Tibial artery (tissue), 4 donors: ENCODE results near the gene DNAJB1.
"Not testable (repeated sequence)": the region's sequence is repeated elsewhere in the genome, so short reads cannot be mapped to it uniquely, and the experiment has no call there.

Experiments
- DNase-seq, 2 donors: peaks; one replicate each; pipeline ENCODE4 v3.0.0-alpha.2; 2019
- H3K27ac ChIP-seq, 2 donors: fragments of 200-600 bp; sonication (generic) in 1 of 2; 1 replicate in 1 of 2; 2 replicates in 1 of 2; pipeline ENCODE4 v1.5.1; 2018 to 2019; ENCODE audit warnings: mild to moderate bottlenecking in 1 of 2
- H3K27me3 ChIP-seq, 2 donors: fragments of 200-600 bp; sonication (generic) in 1 of 2; one replicate each; pipeline versions ENCODE4 v1.5.1 to v1.6.0; 2016 to 2019
- H3K36me3 ChIP-seq, 3 donors: fragments of 200-600 bp; sonication (generic) in 2 of 3; one replicate each; pipeline ENCODE4 v1.5.1; 2016 to 2019; ENCODE audit warnings: mild to moderate bottlenecking in 2 of 3
- H3K4me1 ChIP-seq, 4 donors: fragments of 200-600 bp; sonication (generic) in 2 of 4; 1 replicate in 3 of 4; 2 replicates in 1 of 4; pipeline ENCODE4 v1.5.1; 2016 to 2019
- H3K4me3 ChIP-seq, 2 donors: fragments of 200-600 bp; sonication (generic) in 1 of 2; 1 replicate in 1 of 2; 2 replicates in 1 of 2; pipeline ENCODE4 v1.5.1; 2018 to 2019; ENCODE audit warnings: mild to moderate bottlenecking in 2 of 2
- H3K9me3 ChIP-seq, 3 donors: fragments of 200-600 bp; sonication (generic) in 1 of 3; one replicate each; pipeline ENCODE4 v1.5.1; 2016 to 2019
- CTCF ChIP-seq, 2 experiments: fragments of 200-600 bp in 1 of 2; fragments of 450-650 bp in 1 of 2; IDR thresholded peaks; one replicate each; pipeline ENCODE4 v1.5.1; 2017 to 2019; ENCODE audit warnings: antibody characterized with exemption in 2 of 2, mild to moderate bottlenecking in 1 of 2, moderate library complexity in 1 of 2
- intact Hi-C: fragments of 100-400 bp; cut with DNase I; formaldehyde crosslinking; loops from one replicate; pipeline ENCODE4 v1.15.0; 2023; ENCODE audit warnings: low total_unique reads

Gene DNAJB1

GRCh38 chr19:14545716-14546082 is 27.5 kb upstream of the DNAJB1 start:
- intact Hi-C loops: no loop called here
- Histone ChIP-seq H3K4me1 (peaks cover 0 to 25% (median 5%) of the 10 kb centered on the region in 4 donors), H3K4me3 (no peak overlapping the region), H3K27me3 (no peaks in the 10 kb centered on the region), H3K27ac (no peak overlapping the region), H3K9me3 (no peaks in the 10 kb centered on the region), H3K36me3 (peaks cover 4 to 17% (median 8%) of the 10 kb centered on the region in 3 donors)
- no peak for TF ChIP-seq CTCF (IDR thresholded peaks at IDR 0.05)
- DNase-seq: no peak

- H3K27ac ChIP-seq: no peak overlapping the region
- peaks cover 0 to 20% (median 5%) of the 10 kb centered on the region in 4 donors for H3K4me1 ChIP-seq
- H3K4me3 ChIP-seq: no peak overlapping the region
- peaks cover 4 to 17% (median 8%) of the 10 kb centered on the region in 3 donors for H3K36me3 ChIP-seq
- no peaks in the 10 kb centered on the region for H3K9me3 ChIP-seq
- intact Hi-C loops: no loop called here
- no peak for DNase-seq
- H3K27me3 ChIP-seq: no peaks in the 10 kb centered on the region
- TF ChIP-seq CTCF (IDR thresholded peaks at IDR 0.05): no peak
Observed at GRCh38 chr19:14544977-14545715, 26.9 kb upstream of the DNAJB1 start.

- H3K36me3 ChIP-seq: peaks cover 0 to 8% (median 0%) of the 10 kb centered on the region in 3 donors
- no peak for DNase-seq
- H3K4me3 ChIP-seq: no peak overlapping the region
- no peaks in the 10 kb centered on the region for H3K27me3 ChIP-seq
- intact Hi-C loops: no loop called here
- TF ChIP-seq CTCF (IDR thresholded peaks at IDR 0.05): no peak
- H3K9me3 ChIP-seq: no peaks in the 10 kb centered on the region
- peaks cover 0 to 19% (median 5%) of the 10 kb centered on the region in 4 donors for H3K4me1 ChIP-seq
- no peak overlapping the region for H3K27ac ChIP-seq
Observed at GRCh38 chr19:14544047-14544446, 25.9 kb upstream of the DNAJB1 start.

- no peaks in the 10 kb centered on the region for H3K9me3 ChIP-seq
- peaks cover 0 to 19% (median 5%) of the 10 kb centered on the region in 4 donors for H3K4me1 ChIP-seq
- intact Hi-C loops: no loop called here
- no peak for DNase-seq
- peaks cover 0 to 4% (median 0%) of the 10 kb centered on the region in 3 donors for H3K36me3 ChIP-seq
- no peak for TF ChIP-seq CTCF (IDR thresholded peaks at IDR 0.05)
- no peak overlapping the region for H3K4me3 ChIP-seq
- H3K27me3 ChIP-seq: no peaks in the 10 kb centered on the region
- H3K27ac ChIP-seq: no peak overlapping the region
Observed at GRCh38 chr19:14542711-14543328, 24.6 kb upstream of the DNAJB1 start.

GRCh38 chr19:14541979-14542378 is 23.8 kb upstream of the DNAJB1 start:
- H3K4me3 ChIP-seq, H3K27ac ChIP-seq, H3K36me3 ChIP-seq, H3K27me3 ChIP-seq, DNase-seq, intact Hi-C loops, H3K9me3 ChIP-seq: not testable (repeated sequence)
- peaks cover 0 to 24% (median 6%) of the 10 kb centered on the region in 4 donors for H3K4me1 ChIP-seq
